ENCODE measurements around the gene HMCN1.

Gene HMCN1

GRCh38 chr1:185974367-185975170 lies 240.4 kb downstream of the HMCN1 start:
- DNase-seq (ENCODE audit: extremely low read depth, low read depth), result no peak
- no peak overlapping the region for H3K4me3 ChIP-seq (replicated peaks; ENCODE audit: low read depth, low read length)
- TF ChIP-seq, protein P1, sequence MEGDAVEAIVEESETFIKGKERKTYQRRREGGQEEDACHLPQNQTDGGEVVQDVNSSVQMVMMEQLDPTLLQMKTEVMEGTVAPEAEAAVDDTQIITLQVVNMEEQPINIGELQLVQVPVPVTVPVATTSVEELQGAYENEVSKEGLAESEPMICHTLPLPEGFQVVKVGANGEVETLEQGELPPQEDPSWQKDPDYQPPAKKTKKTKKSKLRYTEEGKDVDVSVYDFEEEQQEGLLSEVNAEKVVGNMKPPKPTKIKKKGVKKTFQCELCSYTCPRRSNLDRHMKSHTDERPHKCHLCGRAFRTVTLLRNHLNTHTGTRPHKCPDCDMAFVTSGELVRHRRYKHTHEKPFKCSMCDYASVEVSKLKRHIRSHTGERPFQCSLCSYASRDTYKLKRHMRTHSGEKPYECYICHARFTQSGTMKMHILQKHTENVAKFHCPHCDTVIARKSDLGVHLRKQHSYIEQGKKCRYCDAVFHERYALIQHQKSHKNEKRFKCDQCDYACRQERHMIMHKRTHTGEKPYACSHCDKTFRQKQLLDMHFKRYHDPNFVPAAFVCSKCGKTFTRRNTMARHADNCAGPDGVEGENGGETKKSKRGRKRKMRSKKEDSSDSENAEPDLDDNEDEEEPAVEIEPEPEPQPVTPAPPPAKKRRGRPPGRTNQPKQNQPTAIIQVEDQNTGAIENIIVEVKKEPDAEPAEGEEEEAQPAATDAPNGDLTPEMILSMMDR (IDR thresholded peaks at IDR 0.05; ENCODE audit: low read depth, low read length, missing control alignments), result no peak

GRCh38 chr1:185980891-185981290 lies 246.7 kb downstream of the HMCN1 start:
- no peak overlapping the region for H3K4me3 ChIP-seq (replicated peaks; ENCODE audit: low read depth, low read length)
- DNase-seq (ENCODE audit: extremely low read depth, low read depth), result no peak
- TF ChIP-seq, protein P1 (IDR thresholded peaks at IDR 0.05; ENCODE audit: low read depth, low read length, missing control alignments), result no peak

GRCh38 chr1:185984113-185984836 lies 250.1 kb downstream of the HMCN1 start:
- no peak for DNase-seq (ENCODE audit: extremely low read depth, low read depth)
- no peak overlapping the region for H3K4me3 ChIP-seq (replicated peaks; ENCODE audit: low read depth, low read length)
- TF ChIP-seq, protein P1 (IDR thresholded peaks at IDR 0.05; ENCODE audit: low read depth, low read length, missing control alignments), result no peak

- DNase-seq (ENCODE audit: extremely low read depth, low read depth), result no peak
- H3K4me3 ChIP-seq (replicated peaks; ENCODE audit: low read depth, low read length), result no peak overlapping the region
- TF ChIP-seq, protein P1 (IDR thresholded peaks at IDR 0.05; ENCODE audit: low read depth, low read length, missing control alignments), result no peak
Observed at GRCh38 chr1:185987611-185988321, 253.6 kb downstream of the HMCN1 start.

- DNase-seq (ENCODE audit: extremely low read depth, low read depth), result no peak
- H3K4me3 ChIP-seq (replicated peaks; ENCODE audit: low read depth, low read length), result no peak overlapping the region
- TF ChIP-seq, protein P1 (IDR thresholded peaks at IDR 0.05; ENCODE audit: low read depth, low read length, missing control alignments), result no peak
Observed at GRCh38 chr1:185990565-185990964, 256.4 kb downstream of the HMCN1 start.

GRCh38 chr1:185991266-185991665 lies 257.1 kb downstream of the HMCN1 start:
- H3K4me3 ChIP-seq (replicated peaks; ENCODE audit: low read depth, low read length), result no peak overlapping the region
- DNase-seq (ENCODE audit: extremely low read depth, low read depth), result no peak
- TF ChIP-seq, protein P1 (IDR thresholded peaks at IDR 0.05; ENCODE audit: low read depth, low read length, missing control alignments), result no peak
